GM18519 (cell line): ENCODE data around the gene HAUS1.
"Not testable (repeated sequence)": the region's sequence is repeated elsewhere in the genome, so short reads cannot be mapped to it uniquely, and the experiment has no call there.

Source experiments
- ATAC-seq: cut with Tn5 transposase; IDR thresholded peaks from one replicate; pipeline ENCODE4 v1.9.1; 2021; ENCODE audit warnings: mild to moderate bottlenecking, moderate library complexity; ENCODE audit not compliant: unreplicated experiment, low FRiP score

HAUS1 gene

GRCh38 chr18:46084431-46084830 is 19.8 kb upstream of the HAUS1 start:
- no peak for ATAC-seq

- ATAC-seq: not testable (repeated sequence)
Observed at GRCh38 chr18:46088501-46088900, 15.7 kb upstream of the HAUS1 start.

- no peak for ATAC-seq
Observed at GRCh38 chr18:46095532-46095931, 8.7 kb upstream of the HAUS1 start.

- no peak for ATAC-seq
Observed at GRCh38 chr18:46096651-46097300, 7.4 kb upstream of the HAUS1 start.

- ATAC-seq: peak; percentile 6
Observed at GRCh38 chr18:46097431-46097800, 6.8 kb upstream of the HAUS1 start.

GRCh38 chr18:46097801-46098615 is 6.2 kb upstream of the HAUS1 start, which contains the start of gene ATP5F1A:
TSS of gene ATP5F1A (minus strand) at chr18:46098296. CDS start at chr18:46098231, 65 bp downstream.
- ATAC-seq: peak; percentile 74

GRCh38 chr18:46098616-46098933 is 5.6 kb upstream of the HAUS1 start:
- ATAC-seq: no peak

- ATAC-seq: no peak
Observed at GRCh38 chr18:46099463-46099862, 4.7 kb upstream of the HAUS1 start.

- ATAC-seq: no peak
Observed at GRCh38 chr18:46109386-46109785, 5.2 kb downstream of the HAUS1 start.

- ATAC-seq: no peak
Observed at GRCh38 chr18:46110406-46110805, 6.2 kb downstream of the HAUS1 start.

- no peak for ATAC-seq
Observed at GRCh38 chr18:46113751-46114150, 9.6 kb downstream of the HAUS1 start.

GRCh38 chr18:46126625-46127024 is 22.4 kb downstream of the HAUS1 start:
- ATAC-seq: not testable (repeated sequence)

- ATAC-seq: no peak
Observed at GRCh38 chr18:46130061-46130460, 25.9 kb downstream of the HAUS1 start.

- ATAC-seq: not testable (repeated sequence)
Observed at GRCh38 chr18:46130549-46130948, 26.4 kb downstream of the HAUS1 start.

- no peak for ATAC-seq
Observed at GRCh38 chr18:46133534-46133933, 29.3 kb downstream of the HAUS1 start.

- ATAC-seq: no peak
Observed at GRCh38 chr18:46134920-46135675, 30.9 kb downstream of the HAUS1 start.

GRCh38 chr18:46140173-46140572 is 36.0 kb downstream of the HAUS1 start:
- no peak for ATAC-seq

GRCh38 chr18:46141199-46141598 is 37.0 kb downstream of the HAUS1 start:
- ATAC-seq: no peak

GRCh38 chr18:46148810-46149209 is 44.6 kb downstream of the HAUS1 start:
- ATAC-seq: no peak

GRCh38 chr18:46152436-46152807 is 48.2 kb downstream of the HAUS1 start:
- ATAC-seq: no peak

- no peak for ATAC-seq
Observed at GRCh38 chr18:46152808-46153617, 48.8 kb downstream of the HAUS1 start.
